ENCODE data around the gene ASCC2. TPM values are rescaled to one million over a fixed set of nuclear protein-coding genes. Genes with fewer than 3 reads are reported as not detected.

The ASCC2 gene
- total and polyA plus RNA-seq, 4 donors, result 34.6 to 43.7 (median 38.7) TPM

GRCh38 chr22:29793396-29793795, 44.7 kb downstream of the ASCC2 start:
- 97% methylated on average over 17 of the region's 17 CpGs for WGBS
- TF ChIP-seq SP1 (IDR thresholded peaks at IDR 0.05), result no peak
- no peak for TF ChIP-seq HNF4G (IDR thresholded peaks at IDR 0.05)
- TF ChIP-seq FOXA1 (IDR thresholded peaks at IDR 0.05), result no peak
- no peak for TF ChIP-seq YY1 (IDR thresholded peaks at IDR 0.05)
- TF ChIP-seq JUND (IDR thresholded peaks at IDR 0.05), result no peak
- TF ChIP-seq, protein P1, sequence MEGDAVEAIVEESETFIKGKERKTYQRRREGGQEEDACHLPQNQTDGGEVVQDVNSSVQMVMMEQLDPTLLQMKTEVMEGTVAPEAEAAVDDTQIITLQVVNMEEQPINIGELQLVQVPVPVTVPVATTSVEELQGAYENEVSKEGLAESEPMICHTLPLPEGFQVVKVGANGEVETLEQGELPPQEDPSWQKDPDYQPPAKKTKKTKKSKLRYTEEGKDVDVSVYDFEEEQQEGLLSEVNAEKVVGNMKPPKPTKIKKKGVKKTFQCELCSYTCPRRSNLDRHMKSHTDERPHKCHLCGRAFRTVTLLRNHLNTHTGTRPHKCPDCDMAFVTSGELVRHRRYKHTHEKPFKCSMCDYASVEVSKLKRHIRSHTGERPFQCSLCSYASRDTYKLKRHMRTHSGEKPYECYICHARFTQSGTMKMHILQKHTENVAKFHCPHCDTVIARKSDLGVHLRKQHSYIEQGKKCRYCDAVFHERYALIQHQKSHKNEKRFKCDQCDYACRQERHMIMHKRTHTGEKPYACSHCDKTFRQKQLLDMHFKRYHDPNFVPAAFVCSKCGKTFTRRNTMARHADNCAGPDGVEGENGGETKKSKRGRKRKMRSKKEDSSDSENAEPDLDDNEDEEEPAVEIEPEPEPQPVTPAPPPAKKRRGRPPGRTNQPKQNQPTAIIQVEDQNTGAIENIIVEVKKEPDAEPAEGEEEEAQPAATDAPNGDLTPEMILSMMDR (IDR thresholded peaks at IDR 0.05; ENCODE audit: low read depth, low read length, missing input control), result no peak
- TF ChIP-seq REST (IDR thresholded peaks at IDR 0.05), result no peak
- TF ChIP-seq EGR1 (IDR thresholded peaks at IDR 0.05; ENCODE audit: low read depth in 2 of 2), result no peak
- no peak for TF ChIP-seq TAF1 (conservative IDR thresholded peaks at IDR 0.05)
- no peak for TF ChIP-seq NR2F2 (IDR thresholded peaks at IDR 0.05)
- TF ChIP-seq GABPA (IDR thresholded peaks at IDR 0.05 in 1 of 2, conservative IDR thresholded peaks at IDR 0.05 in 1 of 2), result no peak
- TF ChIP-seq MAX (IDR thresholded peaks at IDR 0.05), result no peak
- TF ChIP-seq RAD21 (IDR thresholded peaks at IDR 0.05), result no peak
- TF ChIP-seq RXRA (IDR thresholded peaks at IDR 0.05), result no peak
- no peak for TF ChIP-seq ATF3 (IDR thresholded peaks at IDR 0.05)
- TF ChIP-seq, protein P2, sequence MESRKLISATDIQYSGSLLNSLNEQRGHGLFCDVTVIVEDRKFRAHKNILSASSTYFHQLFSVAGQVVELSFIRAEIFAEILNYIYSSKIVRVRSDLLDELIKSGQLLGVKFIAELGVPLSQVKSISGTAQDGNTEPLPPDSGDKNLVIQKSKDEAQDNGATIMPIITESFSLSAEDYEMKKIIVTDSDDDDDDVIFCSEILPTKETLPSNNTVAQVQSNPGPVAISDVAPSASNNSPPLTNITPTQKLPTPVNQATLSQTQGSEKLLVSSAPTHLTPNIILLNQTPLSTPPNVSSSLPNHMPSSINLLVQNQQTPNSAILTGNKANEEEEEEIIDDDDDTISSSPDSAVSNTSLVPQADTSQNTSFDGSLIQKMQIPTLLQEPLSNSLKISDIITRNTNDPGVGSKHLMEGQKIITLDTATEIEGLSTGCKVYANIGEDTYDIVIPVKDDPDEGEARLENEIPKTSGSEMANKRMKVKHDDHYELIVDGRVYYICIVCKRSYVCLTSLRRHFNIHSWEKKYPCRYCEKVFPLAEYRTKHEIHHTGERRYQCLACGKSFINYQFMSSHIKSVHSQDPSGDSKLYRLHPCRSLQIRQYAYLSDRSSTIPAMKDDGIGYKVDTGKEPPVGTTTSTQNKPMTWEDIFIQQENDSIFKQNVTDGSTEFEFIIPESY (IDR thresholded peaks at IDR 0.05), result no peak
- no peak for TF ChIP-seq HNF4A (conservative IDR thresholded peaks at IDR 0.05)
- no peaks in the 10 kb centered on the region for H3K9me3 ChIP-seq (ENCODE audit: control insufficient read depth in 4 of 4, low read length in 3 of 4)
- no peak for DNase-seq (ENCODE audit: low spot score)
- no peak overlapping the region for H3K9ac ChIP-seq (ENCODE audit: low read depth in 1 of 2, low read length in 2 of 2)
- peaks cover 5 to 18% (median 8%) of the 10 kb centered on the region in 4 donors for H3K4me1 ChIP-seq (ENCODE audit: control insufficient read depth in 4 of 4, insufficient read depth in 4 of 4, low read length in 3 of 4)
- H3K27me3 ChIP-seq (ENCODE audit: control insufficient read depth in 4 of 4, insufficient read depth in 4 of 4, low read length in 3 of 4), result no peaks in the 10 kb centered on the region
- H3K36me3 ChIP-seq (ENCODE audit: control insufficient read depth in 4 of 4, insufficient read depth in 3 of 4, low read depth in 1 of 4, low read length in 3 of 4), result peaks cover 20 to 60% (median 38%) of the 10 kb centered on the region in 4 donors
- no peak overlapping the region for H3K4me3 ChIP-seq (ENCODE audit: low read depth in 1 of 3, low read length in 3 of 3)
- H3K27ac ChIP-seq (ENCODE audit: low read depth in 1 of 2, low read length in 2 of 2), result no peak overlapping the region
